ENCODE data around the gene ADAR. TPM values are rescaled to one million over a fixed set of nuclear protein-coding genes. Genes with fewer than 3 reads are reported as not detected.

The ADAR gene
- total and polyA plus RNA-seq, 5 donors = 21.2 to 80.9 (median 68.3) TPM

GRCh38 chr1:154556422-154556821, 51.6 kb downstream of the ADAR start:
- 11% methylated on average over 4 of the region's 4 CpGs for WGBS
- Histone ChIP-seq H3K4me3 (ENCODE audit: low read length) (peak overlapping the region; percentile 97), H3K9me3 (ENCODE audit: control insufficient read depth, low read length) (no peaks in the 10 kb centered on the region), H3K4me1 (ENCODE audit: control insufficient read depth, insufficient read depth, low read length) (peaks cover 9% of the 10 kb centered on the region), H3K27me3 (ENCODE audit: control insufficient read depth, insufficient read depth) (no peaks in the 10 kb centered on the region), H3K27ac (ENCODE audit: low read length) (peak overlapping the region; percentile 50)
- no peak for DNase-seq
- no peak for ATAC-seq
- intact Hi-C loops (cut with DNase I) = loop anchor here in 2 of 4 donors (5.0 to 10.0 kb wide), 2 partner anchors 321 to 518 kb away; partner anchors contain the start of gene EFNA3 (in 1 of the 2)

GRCh38 chr1:154553056-154554030, 54.6 kb downstream of the ADAR start:
- H3K9me3 ChIP-seq (ENCODE audit: control insufficient read depth, low read length) = no peaks in the 10 kb centered on the region
- intact Hi-C loops (cut with DNase I) = loop anchor here in 1 of 4 donors (10.0 kb wide), 1 partner anchor 521 kb away; the partner anchor contains the start of gene EFNA3
- peaks cover 14% of the 10 kb centered on the region for H3K4me1 ChIP-seq (ENCODE audit: control insufficient read depth, insufficient read depth, low read length)
- H3K4me3 ChIP-seq (ENCODE audit: low read length) = no peak overlapping the region
- no peak overlapping the region for H3K27ac ChIP-seq (ENCODE audit: low read length)
- DNase-seq (no peak), ATAC-seq (no peak)
- 59% methylated on average over 12 of the region's 12 CpGs for WGBS
- no peaks in the 10 kb centered on the region for H3K27me3 ChIP-seq (ENCODE audit: control insufficient read depth, insufficient read depth)

GRCh38 chr1:154552036-154552435, 56.0 kb downstream of the ADAR start:
- intact Hi-C loops (cut with DNase I) = loop anchor here in 1 of 4 donors (10.0 kb wide), 1 partner anchor 523 kb away; the partner anchor contains the start of gene EFNA3
- H3K27ac ChIP-seq (ENCODE audit: low read length) = no peak overlapping the region
- peaks cover 10% of the 10 kb centered on the region for H3K4me1 ChIP-seq (ENCODE audit: control insufficient read depth, insufficient read depth, low read length)
- ATAC-seq (no peak), DNase-seq (no peak)
- H3K9me3 ChIP-seq (ENCODE audit: control insufficient read depth, low read length) = no peaks in the 10 kb centered on the region
- H3K4me3 ChIP-seq (ENCODE audit: low read length) = no peak overlapping the region
- no peaks in the 10 kb centered on the region for H3K27me3 ChIP-seq (ENCODE audit: control insufficient read depth, insufficient read depth)
- WGBS = 93% methylated on average over 6 of the region's 6 CpGs

GRCh38 chr1:154551474-154551873, 56.5 kb downstream of the ADAR start:
- Histone ChIP-seq H3K4me3 (ENCODE audit: low read length) (no peak overlapping the region), H3K27me3 (ENCODE audit: control insufficient read depth, insufficient read depth) (no peaks in the 10 kb centered on the region), H3K4me1 (ENCODE audit: control insufficient read depth, insufficient read depth, low read length) (peaks cover 7% of the 10 kb centered on the region), H3K27ac (ENCODE audit: low read length) (no peak overlapping the region), H3K9me3 (ENCODE audit: control insufficient read depth, low read length) (no peaks in the 10 kb centered on the region)
- intact Hi-C loops (cut with DNase I) = loop anchor here in 1 of 4 donors (10.0 kb wide), 1 partner anchor 523 kb away; the partner anchor contains the start of gene EFNA3
- 95% methylated on average over 4 of the region's 4 CpGs for WGBS
- ATAC-seq = no peak
- no peak for DNase-seq

GRCh38 chr1:154550657-154551056, 57.3 kb downstream of the ADAR start:
- ATAC-seq = no peak
- Histone ChIP-seq H3K27me3 (ENCODE audit: control insufficient read depth, insufficient read depth) (no peaks in the 10 kb centered on the region), H3K4me1 (ENCODE audit: control insufficient read depth, insufficient read depth, low read length) (peaks cover 5% of the 10 kb centered on the region), H3K27ac (ENCODE audit: low read length) (no peak overlapping the region), H3K4me3 (ENCODE audit: low read length) (no peak overlapping the region), H3K9me3 (ENCODE audit: control insufficient read depth, low read length) (no peaks in the 10 kb centered on the region)
- no peak for DNase-seq
- intact Hi-C loops (cut with DNase I) = loop anchor here in 1 of 4 donors (10.0 kb wide), 1 partner anchor 524 kb away; the partner anchor contains the start of gene EFNA3
- 70% methylated on average over 6 of the region's 6 CpGs for WGBS

- ATAC-seq (no peak), DNase-seq (no peak)
- Histone ChIP-seq H3K27me3 (ENCODE audit: control insufficient read depth, insufficient read depth) (no peaks in the 10 kb centered on the region), H3K4me3 (ENCODE audit: low read length) (no peak overlapping the region), H3K27ac (ENCODE audit: low read length) (no peak overlapping the region), H3K4me1 (ENCODE audit: control insufficient read depth, insufficient read depth, low read length) (peaks cover 5% of the 10 kb centered on the region), H3K9me3 (ENCODE audit: control insufficient read depth, low read length) (no peaks in the 10 kb centered on the region)
- 55% methylated on average over 5 of the region's 5 CpGs for WGBS
- intact Hi-C loops (cut with DNase I) = loop anchor here in 1 of 4 donors (10.0 kb wide), 1 partner anchor 525 kb away; the partner anchor contains the start of gene EFNA3
These were observed 57.9 kb downstream of the ADAR start for GRCh38 chr1:154550070-154550469.

- H3K4me1 ChIP-seq (ENCODE audit: control insufficient read depth, insufficient read depth, low read length) = peaks cover 5% of the 10 kb centered on the region
- no peak overlapping the region for H3K4me3 ChIP-seq (ENCODE audit: low read length)
- H3K27ac ChIP-seq (ENCODE audit: low read length) = no peak overlapping the region
- H3K9me3 ChIP-seq (ENCODE audit: control insufficient read depth, low read length) = no peaks in the 10 kb centered on the region
- ATAC-seq (no peak), DNase-seq (no peak)
- intact Hi-C loops (cut with DNase I) = loop anchor here in 2 of 4 donors (5.0 kb wide), 1 partner anchor 67 kb away; no protein-coding TSS in a partner anchor
- 81% methylated on average over 3 of the region's 3 CpGs for WGBS
- H3K27me3 ChIP-seq (ENCODE audit: control insufficient read depth, insufficient read depth) = no peaks in the 10 kb centered on the region
These were observed 58.7 kb downstream of the ADAR start for GRCh38 chr1:154549202-154549770.

GRCh38 chr1:154548028-154548427, 60.0 kb downstream of the ADAR start:
- peak; percentile 30 to 46 for ATAC-seq
- H3K9me3 ChIP-seq (ENCODE audit: control insufficient read depth, low read length) = no peaks in the 10 kb centered on the region
- H3K4me3 ChIP-seq (ENCODE audit: low read length) = no peak overlapping the region
- H3K4me1 ChIP-seq (ENCODE audit: control insufficient read depth, insufficient read depth, low read length) = peaks cover 5% of the 10 kb centered on the region
- DNase-seq = no peak
- H3K27me3 ChIP-seq (ENCODE audit: control insufficient read depth, insufficient read depth) = no peaks in the 10 kb centered on the region
- H3K27ac ChIP-seq (ENCODE audit: low read length) = no peak overlapping the region
- 15% methylated on average over 1 of the region's 1 CpG for WGBS
- intact Hi-C loops (cut with DNase I) = loop anchor here in 2 of 4 donors (5.0 kb wide), 1 partner anchor 66 kb away; no protein-coding TSS in a partner anchor

- no peak for ATAC-seq
- WGBS = 65% methylated on average over 11 of the region's 11 CpGs
- no peak overlapping the region for H3K27ac ChIP-seq (ENCODE audit: low read length)
These were observed 60.8 kb downstream of the ADAR start for GRCh38 chr1:154547105-154547732.

GRCh38 chr1:154546264-154547063, 61.5 kb downstream of the ADAR start:
- H3K27ac ChIP-seq (ENCODE audit: low read length) = no peak overlapping the region
- H3K4me3 ChIP-seq (ENCODE audit: low read length) = no peak overlapping the region
- no peaks in the 10 kb centered on the region for H3K27me3 ChIP-seq (ENCODE audit: control insufficient read depth, insufficient read depth)
- H3K4me1 ChIP-seq (ENCODE audit: control insufficient read depth, insufficient read depth, low read length) = peaks cover 5% of the 10 kb centered on the region
- H3K9me3 ChIP-seq (ENCODE audit: control insufficient read depth, low read length) = no peaks in the 10 kb centered on the region
- ATAC-seq (peak; percentile 60 to 75), DNase-seq (peak; percentile 59 to 77 (median 73))
- WGBS = 79% methylated on average over 13 of the region's 13 CpGs
- intact Hi-C loops (cut with DNase I) = loop anchor here in 2 of 4 donors (5.0 kb wide), 1 partner anchor 64 kb away; no protein-coding TSS in a partner anchor

More at GRCh38 chr1:154547105-154547732, 60.8 kb downstream of the ADAR start:
- no peak overlapping the region for H3K4me3 ChIP-seq (ENCODE audit: low read length)
- no peak for DNase-seq
- no peaks in the 10 kb centered on the region for H3K9me3 ChIP-seq (ENCODE audit: control insufficient read depth, low read length)
- intact Hi-C loops (cut with DNase I) = loop anchor here in 2 of 4 donors (5.0 kb wide), 1 partner anchor 65 kb away; no protein-coding TSS in a partner anchor
- peaks cover 5% of the 10 kb centered on the region for H3K4me1 ChIP-seq (ENCODE audit: control insufficient read depth, insufficient read depth, low read length)
- H3K27me3 ChIP-seq (ENCODE audit: control insufficient read depth, insufficient read depth) = no peaks in the 10 kb centered on the region
